IMR-90 (cell line): ENCODE measurements around the gene CSNK2A2.

ENCODE experiments used
- BHLHE40 ChIP-seq: fragments of 150-350 bp; IDR thresholded peaks from 2 replicates; pipeline ENCODE4 v1.6.1; 2016; ENCODE audit warnings: mild to moderate bottlenecking, low read depth, low read length
- CEBPB ChIP-seq: IDR thresholded peaks from 2 replicates; pipeline ENCODE4 v1.6.1; 2012; ENCODE audit warnings: low read depth, low read length, improper control_type of control experiment
- CTCF ChIP-seq: conservative IDR thresholded peaks from 2 replicates; pipeline ENCODE4 v1.5.1; 2012; ENCODE audit warnings: mild to moderate bottlenecking, low read depth, low read length, improper control_type of control experiment
- MAFK ChIP-seq: IDR thresholded peaks from 2 replicates; pipeline ENCODE4 v1.6.1; 2012; ENCODE audit warnings: low read depth, low read length, improper control_type of control experiment
- MXI1 ChIP-seq: IDR thresholded peaks from 2 replicates; pipeline ENCODE4 v1.6.1; 2012; ENCODE audit warnings: low read depth, mild to moderate bottlenecking, low read length, moderate library complexity, borderline replicate concordance
- NFE2L2 ChIP-seq: fragments of 150-350 bp; IDR thresholded peaks from 2 replicates; pipeline ENCODE4 v1.6.1; 2016; ENCODE audit warnings: low read depth, mild to moderate bottlenecking, low read length

- TF ChIP-seq NFE2L2 (no peak), CTCF (no peak), MXI1 (no peak), BHLHE40 (no peak), MAFK (no peak), CEBPB (no peak)
These were observed 69.7 kb downstream of the CSNK2A2 start for GRCh38 chr16:58128181-58128631.
